ENCODE data around the gene POU2AF3. TPM values are rescaled to one million over a fixed set of nuclear protein-coding genes. Genes with fewer than 3 reads are reported as not detected.

POU2AF3 gene
- total and polyA plus RNA-seq, 2 of the 4 experiments (the other 2 are of a cell fraction): 0.17 TPM; not detected in 1

- no peak overlapping the region for H3K18ac ChIP-seq (ENCODE audit: low read depth, low read length)
- H3K36me3 ChIP-seq (ENCODE audit: control insufficient read depth, insufficient read depth, low read length): no peaks in the 10 kb centered on the region
- H2BK20ac ChIP-seq (ENCODE audit: low read depth, low read length): no peak overlapping the region
- no peak overlapping the region for H3K56ac ChIP-seq (ENCODE audit: extremely low read depth, insufficient read depth, low read length)
- DNase-seq: no peak
- no peak overlapping the region for H4K91ac ChIP-seq (ENCODE audit: insufficient read depth, low read depth, low read length)
- H4K5ac ChIP-seq (ENCODE audit: low read depth, low read length): no peak overlapping the region
- TF ChIP-seq ELK1 (IDR thresholded peaks at IDR 0.05; ENCODE audit: borderline replicate concordance, low read depth, low read length) (no peak), CEBPB (IDR thresholded peaks at IDR 0.05; ENCODE audit: low read depth, low read length) (no peak), RFX5 (IDR thresholded peaks at IDR 0.05; ENCODE audit: low read depth, low read length) (no peak), RAD21 (IDR thresholded peaks at IDR 0.05; ENCODE audit: low read length) (no peak), POLR2A (IDR thresholded peaks at IDR 0.05; ENCODE audit: low read depth, low read length) (no peak), USF2 (IDR thresholded peaks at IDR 0.05; ENCODE audit: low read depth, low read length) (no peak), MAFK (IDR thresholded peaks at IDR 0.05; ENCODE audit: low read depth, low read length) (no peak), NFE2L2 (IDR thresholded peaks at IDR 0.05; ENCODE audit: low read depth, low read length) (no peak), SMC3 (IDR thresholded peaks at IDR 0.05; ENCODE audit: low read depth, low read length) (no peak), MAZ (IDR thresholded peaks at IDR 0.05; ENCODE audit: borderline replicate concordance, low read depth, low read length) (no peak)
- in situ Hi-C loops (cut with MboI; ENCODE audit: low sequenced_read_pairs): no loop called here
- no peak overlapping the region for H3K14ac ChIP-seq (replicated peaks; ENCODE audit: low read depth, low read length)
- no peak overlapping the region for H3K23ac ChIP-seq (ENCODE audit: low read depth, low read length)
- H3K9me3 ChIP-seq (ENCODE audit: control insufficient read depth, insufficient read depth, low read length): no peaks in the 10 kb centered on the region
- dilution Hi-C loops (cut with HindIII; ENCODE audit: low sequenced_read_pairs, unreplicated experiment): no loop called here
- no peak for ATAC-seq (ENCODE audit: low read depth)
- no peaks in the 10 kb centered on the region for H3K4me1 ChIP-seq (ENCODE audit: control insufficient read depth, insufficient read depth, low read length)
- H3K9ac ChIP-seq (ENCODE audit: low read depth, low read length): no peak overlapping the region
- no peak overlapping the region for H3K4me3 ChIP-seq (ENCODE audit: insufficient read depth, low read depth, low read length)
- 0% methylated on average over 1 of the region's 5 CpGs; no CpG with 5 or more reads in 1 of the 2 experiments for WGBS, 2 experiments (ENCODE audit: extremely low coverage in 2 of 2, insufficient read length in 1 of 2)
- H4K8ac ChIP-seq (ENCODE audit: low read depth in 2 of 2, low read length in 2 of 2): no peak overlapping the region
- no peak overlapping the region for H2BK5ac ChIP-seq (ENCODE audit: low read depth, low read length, poor library complexity, severe bottlenecking)
- no peak overlapping the region for H3K4ac ChIP-seq (ENCODE audit: low read depth, low read length)
- H2BK15ac ChIP-seq (ENCODE audit: low read depth, low read length): no peak overlapping the region
- ChIA-PET CTCF (interaction anchor here (1.0 kb wide), 1 partner anchor 14 kb away, joined by 3 read pairs; no protein-coding TSS in a partner anchor), POLR2A (ENCODE audit: unreplicated experiment) (no interaction called here)
- no peaks in the 10 kb centered on the region for H3K79me1 ChIP-seq (ENCODE audit: low read depth in 1 of 2, low read length in 2 of 2)
- intact Hi-C loops (cut with micrococcal nuclease): no loop called here
- H2AK9ac ChIP-seq (replicated peaks; ENCODE audit: low read depth, low read length, poor library complexity): no peak overlapping the region
- no peak overlapping the region for H2AFZ ChIP-seq (replicated peaks; ENCODE audit: low read length, poor library complexity)
- no peaks in the 10 kb centered on the region for H3K9me1 ChIP-seq (ENCODE audit: insufficient read depth, low read length)
- H3K27ac ChIP-seq (ENCODE audit: insufficient read depth, low read length): no peak overlapping the region
- H2AK5ac ChIP-seq (ENCODE audit: low read depth, low read length): no peak overlapping the region
- H3K27me3 ChIP-seq (ENCODE audit: control insufficient read depth, insufficient read depth, low read length): peaks cover 25% of the 10 kb centered on the region
- H2BK120ac ChIP-seq (ENCODE audit: low read depth, low read length): no peak overlapping the region
- no peaks in the 10 kb centered on the region for H4K20me1 ChIP-seq (ENCODE audit: insufficient read depth, low read length)
- no peak overlapping the region for H3K4me2 ChIP-seq (ENCODE audit: low read depth, low read length)
- no TSS peak for BruUV-seq (replicated peaks)
Observed at GRCh38 chr11:111269146-111269868, 29.0 kb upstream of the POU2AF3 start.

All from IMR-90 (cell line).